GM21381 (cell line): ENCODE data around the gene EFCAB6.

Source experiments
- ATAC-seq: cut with Tn5 transposase; IDR thresholded peaks from one replicate; pipeline ENCODE4 v1.9.1; 2021; ENCODE audit warnings: mild to moderate bottlenecking, moderate library complexity; ENCODE audit not compliant: unreplicated experiment

Gene EFCAB6

DNA sequence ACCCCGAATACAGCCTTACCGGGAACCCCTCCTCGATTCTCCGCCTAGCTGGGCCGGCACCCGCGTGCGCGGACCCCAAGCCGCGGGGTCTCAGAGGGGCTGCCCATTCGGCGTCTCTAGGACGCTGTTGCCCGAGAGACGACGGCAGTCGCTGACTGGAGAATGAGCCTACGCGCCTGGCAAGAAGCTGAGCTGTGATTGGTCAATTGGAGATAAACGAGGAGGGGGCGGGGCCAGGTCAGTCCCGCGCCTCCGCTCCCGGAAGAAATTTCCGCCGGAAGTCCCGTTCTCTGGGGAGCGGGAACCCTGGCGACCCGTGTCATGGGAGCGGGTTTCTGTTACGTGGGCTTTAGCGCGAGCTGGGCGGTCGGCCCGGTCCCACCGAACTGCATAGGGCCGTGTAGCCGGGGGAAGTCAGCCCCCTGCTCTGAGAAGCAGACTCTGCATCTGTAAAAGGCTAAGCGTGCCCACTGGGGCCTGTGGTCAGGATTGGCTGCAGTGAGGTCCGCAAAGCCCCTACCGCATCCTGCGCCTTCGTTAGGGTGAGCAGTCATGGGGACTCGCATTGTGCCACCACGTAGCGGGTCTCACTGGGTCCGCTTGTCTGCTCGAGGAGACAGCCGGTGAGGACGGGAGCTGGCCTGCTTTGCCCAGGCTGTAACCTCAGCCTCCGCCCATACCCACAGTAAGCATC lies at the start of gene EFCAB6:
TSS of gene EFCAB6 (minus strand) at position 157 of the 694 bp plus-strand sequence. CDS start 29,987 bp downstream, outside the sequence.
- peak; percentile 86 for ATAC-seq

GRCh38 chr22:43861529-43861928 lies 49.4 kb upstream of the EFCAB6 start:
- no peak for ATAC-seq

DNA sequence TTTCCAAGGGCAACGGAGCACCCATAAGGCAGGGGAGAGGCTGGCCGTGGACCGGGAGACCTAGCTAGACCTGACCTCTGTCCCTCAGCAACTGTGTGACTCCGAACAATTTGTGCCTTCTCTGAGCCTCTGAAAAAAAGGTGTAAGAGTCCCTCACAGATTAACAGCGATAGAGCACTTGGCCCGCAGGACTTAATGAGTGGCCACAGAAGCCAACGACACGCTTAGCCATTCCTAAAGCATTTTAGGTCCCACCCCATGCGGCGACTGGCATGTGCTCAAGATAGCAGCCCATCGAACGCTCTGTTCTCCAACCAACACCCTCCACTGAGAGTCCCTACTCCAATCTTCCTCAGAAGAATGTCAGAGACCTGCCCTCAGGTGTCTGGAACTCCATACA lies 48.7 kb upstream of the EFCAB6 start:
- ATAC-seq, result no peak

GRCh38 chr22:43860126-43860525 lies 48.0 kb upstream of the EFCAB6 start:
- ATAC-seq, result no peak

DNA sequence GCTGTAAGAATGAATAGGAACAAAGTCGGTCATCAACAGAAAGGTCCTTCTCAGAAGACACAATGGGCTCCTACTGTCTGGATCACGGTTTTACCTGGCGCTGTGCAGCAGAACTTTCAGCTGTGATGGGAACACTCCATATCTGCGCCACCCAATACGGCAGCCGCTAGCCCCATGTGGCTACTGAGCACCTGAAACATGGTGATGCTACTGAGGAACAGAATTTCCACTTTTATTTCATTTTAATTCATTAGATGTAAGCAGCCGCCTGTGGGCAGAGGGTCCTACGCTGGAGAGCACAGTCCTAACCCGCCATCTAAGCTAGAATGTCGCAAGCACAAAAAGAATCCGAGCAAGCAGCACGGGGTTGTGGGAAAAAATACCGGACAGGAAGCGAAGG lies 47.5 kb upstream of the EFCAB6 start:
- no peak for ATAC-seq

- ATAC-seq, result no peak
Measured at GRCh38 chr22:43859176-43859575, 47.1 kb upstream of the EFCAB6 start.

- ATAC-seq, result no peak
Measured at GRCh38 chr22:43858156-43858895, 46.2 kb upstream of the EFCAB6 start.

GRCh38 chr22:43857367-43857766 lies 45.3 kb upstream of the EFCAB6 start:
- ATAC-seq, result no peak

DNA sequence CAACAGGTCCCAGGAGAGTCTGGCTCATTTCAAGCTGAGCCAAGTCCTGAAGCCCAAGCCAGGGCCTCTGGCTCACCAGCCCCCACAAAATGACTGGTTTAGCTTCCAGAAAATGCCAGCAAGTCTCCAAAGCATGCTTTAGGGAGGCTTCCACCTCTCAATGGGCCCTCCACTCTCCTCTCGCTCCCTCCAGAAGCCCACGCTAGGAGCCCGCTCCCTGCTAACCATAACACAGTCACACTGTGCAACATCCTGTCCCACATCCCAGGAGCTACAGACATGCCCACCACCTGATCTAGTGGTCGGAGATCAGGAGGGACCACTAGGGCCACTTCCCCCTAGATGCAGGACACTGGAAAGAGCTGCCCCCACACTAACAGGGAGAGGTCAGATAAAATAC lies 43.3 kb upstream of the EFCAB6 start:
- no peak for ATAC-seq

DNA sequence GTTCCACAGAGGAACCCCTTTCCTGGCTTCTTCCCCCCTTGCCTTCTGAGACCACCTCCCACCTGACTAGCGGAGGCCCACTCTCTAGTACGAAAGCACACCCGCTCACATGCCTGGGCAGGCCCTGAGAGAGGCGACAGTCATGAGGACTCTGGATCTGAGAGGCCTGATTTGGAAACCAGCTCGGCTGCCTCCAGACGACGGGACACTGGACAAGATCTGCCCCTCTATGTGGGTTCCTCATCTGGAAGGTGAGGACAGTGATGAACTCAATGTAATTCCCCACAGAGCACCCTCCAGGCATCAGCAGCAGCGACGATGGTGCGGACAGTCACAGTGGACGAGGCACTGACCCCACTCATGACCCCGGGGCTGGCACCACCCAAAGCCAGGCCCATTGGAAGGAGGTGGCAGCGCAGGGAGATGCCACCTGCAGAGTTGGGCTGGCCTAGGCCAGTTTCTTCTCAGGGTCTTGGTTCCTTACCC lies 42.7 kb upstream of the EFCAB6 start:
- no peak for ATAC-seq

GRCh38 chr22:43854121-43854785 lies 42.1 kb upstream of the EFCAB6 start:
- ATAC-seq, result no peak

DNA sequence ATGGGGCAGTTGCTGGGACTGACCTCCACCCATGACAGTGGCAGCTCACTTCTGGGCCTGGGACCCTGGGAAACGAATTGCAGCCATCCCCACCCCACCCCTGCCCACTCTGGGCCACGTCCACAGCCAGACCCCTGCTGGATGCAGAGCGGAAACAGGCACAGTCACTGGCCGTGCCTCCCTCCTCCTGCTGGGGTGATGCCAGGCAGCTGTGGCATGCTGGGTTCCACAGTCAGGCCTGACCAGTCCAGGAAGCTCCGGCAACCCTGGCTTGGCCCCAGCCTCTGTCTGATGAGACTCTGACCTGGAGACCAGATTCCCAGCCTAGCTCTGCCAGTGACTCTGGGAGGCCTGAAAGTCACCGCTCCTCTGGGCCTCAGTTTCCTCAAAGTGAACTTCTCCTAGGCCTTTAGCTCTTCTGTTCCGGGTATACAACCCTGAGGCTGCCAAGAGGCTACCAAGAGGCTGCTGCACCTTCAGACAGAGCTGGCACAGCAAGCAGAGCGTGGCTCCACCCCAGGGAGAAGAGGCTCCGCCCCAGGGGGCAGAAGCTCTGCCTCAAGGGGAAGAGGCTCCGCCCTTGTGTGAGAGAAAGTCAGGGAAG lies 41.3 kb upstream of the EFCAB6 start:
- no peak for ATAC-seq

GRCh38 chr22:43852573-43853327 lies 40.6 kb upstream of the EFCAB6 start:
- no peak for ATAC-seq

GRCh38 chr22:43851979-43852307 lies 39.8 kb upstream of the EFCAB6 start:
- ATAC-seq, result no peak

GRCh38 chr22:43851058-43851978 lies 39.2 kb upstream of the EFCAB6 start:
- ATAC-seq, result no peak

- ATAC-seq, result no peak
Measured at GRCh38 chr22:43850529-43850928, 38.4 kb upstream of the EFCAB6 start.

DNA sequence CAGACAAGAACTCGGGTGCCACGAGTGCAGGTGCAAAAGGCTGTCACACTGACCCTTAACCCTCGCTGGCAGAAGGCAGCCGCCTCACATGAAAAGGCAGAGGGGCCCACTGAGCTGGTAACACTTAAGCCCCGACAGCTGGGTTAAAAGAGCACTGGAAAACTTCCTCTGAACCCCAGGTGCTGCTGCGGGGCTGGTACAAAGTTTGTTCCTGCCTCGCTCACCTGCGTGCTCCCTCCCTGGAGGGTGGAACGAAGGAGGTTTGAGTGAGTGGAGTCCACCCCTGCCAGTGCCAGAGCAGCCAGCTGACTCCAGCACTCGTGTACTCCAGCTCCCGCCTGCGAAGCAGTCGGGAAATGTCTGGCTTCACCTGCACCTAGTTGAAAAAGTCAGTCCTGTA lies 37.6 kb upstream of the EFCAB6 start:
- ATAC-seq, result no peak

DNA sequence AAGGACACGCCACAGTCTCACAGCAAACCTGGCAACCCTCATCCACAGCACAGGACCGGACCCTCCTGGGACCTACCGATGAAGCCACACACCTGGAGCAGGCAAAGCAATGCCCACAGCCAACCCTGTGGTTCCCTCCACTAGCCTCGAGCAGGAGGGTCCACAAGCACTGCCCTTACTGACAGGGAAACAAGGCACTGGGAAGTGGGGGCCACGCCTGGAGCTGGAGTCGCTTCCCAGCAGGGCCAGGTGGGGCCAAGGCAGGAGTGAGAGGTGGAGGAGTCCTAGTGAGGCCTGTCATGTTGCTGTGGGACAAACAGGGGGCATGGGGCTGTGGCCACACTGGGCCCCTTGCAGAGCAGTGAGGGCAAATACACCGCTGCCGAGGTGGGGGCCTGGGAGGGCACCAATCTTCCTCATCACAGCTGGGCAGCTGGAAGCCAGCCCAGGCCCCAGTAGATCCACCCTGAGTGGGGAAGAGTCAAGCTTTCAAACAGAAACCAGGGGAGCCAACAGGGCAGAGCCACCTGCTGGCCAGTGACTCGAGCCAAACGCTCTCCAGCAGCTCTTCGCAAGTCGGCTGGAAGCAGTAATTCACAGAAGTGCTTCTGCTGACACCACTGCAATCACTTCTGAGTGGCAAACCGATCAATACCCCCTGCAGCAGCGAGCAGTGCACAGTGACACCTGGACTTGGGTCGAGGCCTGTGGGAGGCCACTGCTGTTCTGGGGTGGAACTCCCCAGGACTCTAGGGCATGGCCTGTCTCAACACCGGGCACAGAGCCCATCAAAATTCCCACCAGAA lies 36.5 kb upstream of the EFCAB6 start:
- no peak for ATAC-seq
